HG02885 (cell line): ENCODE measurements around the gene SELENBP1.

Source experiments
- ATAC-seq: cut with Tn5 transposase; IDR thresholded peaks from one replicate; pipeline ENCODE4 v1.9.1; 2021; ENCODE audit warnings: mild to moderate bottlenecking; ENCODE audit not compliant: unreplicated experiment, poor library complexity

The SELENBP1 gene

GRCh38 chr1:151346082-151346768, 26.3 kb downstream of the SELENBP1 start:
- ATAC-seq: no peak

- ATAC-seq: no peak
These were observed 28.2 kb downstream of the SELENBP1 start for GRCh38 chr1:151344291-151344690.

- ATAC-seq: no peak
These were observed 28.9 kb downstream of the SELENBP1 start for GRCh38 chr1:151343587-151343986.

GRCh38 chr1:151342569-151342968, 29.9 kb downstream of the SELENBP1 start:
- no peak for ATAC-seq

GRCh38 chr1:151342021-151342420, 30.5 kb downstream of the SELENBP1 start:
- ATAC-seq: no peak

GRCh38 chr1:151340870-151341754, 31.4 kb downstream of the SELENBP1 start:
- no peak for ATAC-seq

- no peak for ATAC-seq
These were observed 35.9 kb downstream of the SELENBP1 start for GRCh38 chr1:151336556-151336955.

GRCh38 chr1:151334822-151335221, 37.7 kb downstream of the SELENBP1 start:
- ATAC-seq: no peak

- ATAC-seq: peak; percentile 19
These were observed 44.4 kb downstream of the SELENBP1 start for GRCh38 chr1:151327903-151328674.

GRCh38 chr1:151327223-151327902, 45.1 kb downstream of the SELENBP1 start, which contains the start of gene PI4KB:
TSS of gene PI4KB (minus strand) at chr1:151327416. CDS start at chr1:151316481, 10,935 bp downstream.
- peak; percentile 83 for ATAC-seq

GRCh38 chr1:151326619-151327222, 45.8 kb downstream of the SELENBP1 start:
- peak; percentile 63 for ATAC-seq

- no peak for ATAC-seq
These were observed 46.7 kb downstream of the SELENBP1 start for GRCh38 chr1:151325646-151326429.

- ATAC-seq: no peak
These were observed 47.3 kb downstream of the SELENBP1 start for GRCh38 chr1:151325231-151325630.

- ATAC-seq: no peak
These were observed 48.0 kb downstream of the SELENBP1 start for GRCh38 chr1:151324390-151324930.

GRCh38 chr1:151318975-151319374, 53.5 kb downstream of the SELENBP1 start:
- no peak for ATAC-seq

GRCh38 chr1:151315565-151316235, 56.8 kb downstream of the SELENBP1 start:
- no peak for ATAC-seq
